IPS DF 6.9 (cell line): ENCODE measurements around the gene PAQR7.
A peak's percentile ranks its signal among the peaks of the same experiment; 100 is the strongest.

ENCODE experiments used
- DNase-seq: peaks from one replicate; pipeline ENCODE4 v3.0.0-alpha.2; 2013; ENCODE audit warnings: low read depth, low spot score
- H3K27ac ChIP-seq: one replicate; pipeline ENCODE4 v1.5.1; 2013; ENCODE audit warnings: low read length, control low read depth
- H3K27me3 ChIP-seq: 2 replicates; pipeline ENCODE4 v1.6.1; 2013; ENCODE audit warnings: mild to moderate bottlenecking, low read length; ENCODE audit not compliant: control insufficient read depth, insufficient read depth
- H3K36me3 ChIP-seq: 2 replicates; pipeline ENCODE4 v1.6.1; 2013; ENCODE audit warnings: low read length; ENCODE audit not compliant: control insufficient read depth, insufficient read depth
- H3K4me1 ChIP-seq: 2 replicates; pipeline ENCODE4 v1.6.1; 2013; ENCODE audit warnings: low read length; ENCODE audit not compliant: control insufficient read depth, insufficient read depth
- H3K4me3 ChIP-seq: 2 replicates; pipeline ENCODE4 v1.5.1; 2013; ENCODE audit warnings: mild to moderate bottlenecking, low read length
- H3K9me3 ChIP-seq: 2 replicates; pipeline ENCODE4 v1.6.1; 2013; ENCODE audit warnings: low read length, inconsistent platforms; ENCODE audit not compliant: control insufficient read depth, insufficient read depth
- WGBS: extraction: QIAGEN DNeasy Blood & Tissue Kit; methylation state at CpG from one replicate; pipeline ENCODE4 v1.1.7; 2013; ENCODE audit warnings: mixed read lengths, missing lambda C conversion rate; ENCODE audit not compliant: insufficient read length, insufficient coverage; 5-methylcytosine and 5-hydroxymethylcytosine counted together

PAQR7 gene

DNA sequence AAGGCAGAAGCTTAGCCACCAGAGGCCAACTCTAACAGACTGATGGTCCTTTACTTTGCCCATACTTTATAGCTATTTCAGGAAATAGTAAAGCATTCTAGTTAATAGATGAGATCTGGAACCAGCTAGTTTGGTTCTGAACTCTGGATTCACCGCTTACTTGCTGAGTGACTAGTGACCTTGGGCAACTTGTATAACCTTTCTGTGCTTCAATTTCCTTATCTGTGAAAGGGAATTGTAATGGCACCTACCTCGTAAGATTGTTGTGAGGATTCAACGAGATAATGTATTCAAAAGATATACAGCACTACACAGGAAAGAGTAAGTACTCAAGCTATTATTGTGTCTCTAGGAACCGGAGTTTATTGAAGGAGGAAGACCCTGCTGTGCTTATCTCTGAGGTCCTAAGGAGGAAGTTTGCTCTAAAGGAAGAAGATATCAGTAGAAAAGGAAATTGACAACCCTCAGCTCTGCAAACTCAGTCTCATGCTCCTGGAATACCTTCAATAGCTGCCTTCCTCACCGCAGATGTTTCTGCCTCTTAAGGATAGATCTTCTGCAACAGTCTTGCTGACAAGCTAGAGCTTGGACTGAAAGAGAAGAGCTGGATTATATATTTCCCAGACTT, 43.8 kb downstream of the PAQR7 start:
- Histone ChIP-seq H3K4me3 (no peak overlapping the region), H3K27ac (no peak overlapping the region), H3K36me3 (peaks cover 22% of the 10 kb centered on the region; the same call in 1 of the 2 replicates), H3K27me3 (no peaks in the 10 kb centered on the region), H3K4me1 (no peaks in the 10 kb centered on the region), H3K9me3 (no peaks in the 10 kb centered on the region)
- no peak for DNase-seq
- WGBS = no CpG with 5 or more reads among the region's 5 CpGs

DNA sequence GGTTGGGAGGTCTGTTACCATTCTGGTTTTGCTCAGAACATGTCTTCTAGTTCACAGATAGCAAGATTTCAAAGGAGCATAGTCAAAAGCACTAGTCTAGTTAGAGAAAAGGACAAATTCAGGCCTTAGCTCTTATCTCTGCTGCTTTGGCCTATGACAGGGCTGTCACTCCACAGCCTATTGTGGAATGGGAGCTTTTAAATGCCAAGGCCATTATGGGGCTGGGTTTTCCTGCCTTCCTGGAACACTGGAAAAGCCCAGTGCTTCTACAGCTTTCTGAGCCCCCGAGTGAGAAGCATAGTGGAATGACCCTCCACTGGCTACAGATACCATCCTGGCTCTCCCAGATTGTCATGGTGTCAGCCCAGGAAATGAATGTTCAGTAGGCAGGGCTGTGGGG, 46.5 kb downstream of the PAQR7 start:
- Histone ChIP-seq H3K9me3 (no peaks in the 10 kb centered on the region), H3K4me1 (no peaks in the 10 kb centered on the region), H3K36me3 (peaks cover 24% of the 10 kb centered on the region; the same call in 1 of the 2 replicates), H3K4me3 (no peak overlapping the region), H3K27me3 (no peaks in the 10 kb centered on the region), H3K27ac (no peak overlapping the region)
- whole genome bisulfite sequencing = no CpG with 5 or more reads among the region's 1 CpG
- no peak for DNase-seq

DNA sequence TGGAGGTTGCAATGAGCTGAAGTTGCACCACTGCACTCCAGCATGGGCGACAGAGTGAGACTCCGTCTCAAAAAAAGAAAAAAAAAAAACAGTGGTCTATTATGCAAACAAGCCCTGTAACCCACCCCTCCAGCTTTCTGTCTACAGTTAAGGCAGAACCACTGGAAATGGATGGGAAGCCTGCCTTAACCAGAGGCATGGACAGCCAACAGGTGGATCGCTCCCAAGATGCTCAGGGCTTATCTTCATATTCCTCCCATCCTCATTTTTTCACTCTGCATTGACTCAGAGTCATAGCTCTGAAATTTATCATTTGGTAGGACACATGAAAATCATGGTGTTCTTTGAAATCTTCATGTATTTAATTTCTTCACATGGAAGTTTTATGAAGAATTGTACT, 47.0 kb downstream of the PAQR7 start:
- no CpG with 5 or more reads among the region's 3 CpGs for WGBS
- H3K4me1 ChIP-seq = no peaks in the 10 kb centered on the region
- no peak for DNase-seq
- peaks cover 24% of the 10 kb centered on the region; the same call in 1 of the 2 replicates for H3K36me3 ChIP-seq
- no peaks in the 10 kb centered on the region for H3K9me3 ChIP-seq
- no peak overlapping the region for H3K27ac ChIP-seq
- H3K27me3 ChIP-seq = no peaks in the 10 kb centered on the region
- H3K4me3 ChIP-seq = no peak overlapping the region

DNA sequence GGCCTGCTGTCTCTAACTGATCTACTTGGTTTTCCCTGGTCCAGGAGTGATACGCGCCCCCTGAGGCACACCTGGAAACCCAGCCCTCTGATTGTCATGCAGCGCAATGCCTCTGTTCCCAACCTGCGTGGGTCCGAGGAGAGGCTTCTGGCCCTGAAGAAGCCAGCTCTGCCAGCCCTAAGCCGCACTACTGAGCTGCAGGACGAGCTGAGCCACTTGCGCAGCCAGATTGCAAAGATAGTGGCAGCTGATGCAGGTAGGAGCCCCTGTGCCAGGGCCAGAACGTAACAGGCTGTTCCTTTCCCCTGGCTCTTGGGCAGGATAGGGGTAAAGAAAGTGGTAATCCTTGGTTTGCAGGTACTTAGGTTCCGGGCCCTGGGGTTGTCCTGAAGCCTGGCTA, 48.9 kb downstream of the PAQR7 start:
- H3K9me3 ChIP-seq = no peaks in the 10 kb centered on the region
- no CpG with 5 or more reads among the region's 10 CpGs for WGBS

DNA sequence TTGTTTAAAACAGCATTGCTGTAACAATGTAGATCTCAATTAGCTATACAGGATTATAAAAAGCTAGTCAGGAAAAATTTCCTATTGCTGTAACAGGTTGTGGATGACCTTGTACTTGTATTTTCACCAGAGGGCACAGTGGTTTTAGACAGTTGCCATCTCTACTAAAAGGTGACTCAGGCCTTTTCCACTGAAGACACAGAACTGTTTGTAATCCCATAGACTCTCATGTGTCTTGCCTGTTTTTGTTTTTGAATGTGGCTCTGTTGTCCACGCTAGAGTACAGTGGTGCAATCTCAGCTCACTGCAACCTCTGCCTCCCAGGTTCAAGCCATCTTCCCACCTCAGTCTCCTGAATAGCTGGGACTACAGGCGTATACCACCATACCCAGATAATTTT, 49.9 kb downstream of the PAQR7 start:
- no CpG with 5 or more reads among the region's 2 CpGs for WGBS
- Histone ChIP-seq H3K4me1 (no peaks in the 10 kb centered on the region; the same call in 1 of the 2 replicates), H3K27ac (no peak overlapping the region), H3K4me3 (no peak overlapping the region), H3K9me3 (no peaks in the 10 kb centered on the region), H3K36me3 (peaks cover 18% of the 10 kb centered on the region; the same call in 1 of the 2 replicates), H3K27me3 (no peaks in the 10 kb centered on the region)
- DNase-seq = no peak

More for the DNA sequence above, 48.9 kb downstream of the PAQR7 start:
- DNase-seq = no peak
- Histone ChIP-seq H3K4me3 (no peak overlapping the region), H3K4me1 (no peaks in the 10 kb centered on the region; the same call in 1 of the 2 replicates), H3K27me3 (no peaks in the 10 kb centered on the region), H3K36me3 (peaks cover 22% of the 10 kb centered on the region; the same call in 1 of the 2 replicates), H3K27ac (no peak overlapping the region)

DNA sequence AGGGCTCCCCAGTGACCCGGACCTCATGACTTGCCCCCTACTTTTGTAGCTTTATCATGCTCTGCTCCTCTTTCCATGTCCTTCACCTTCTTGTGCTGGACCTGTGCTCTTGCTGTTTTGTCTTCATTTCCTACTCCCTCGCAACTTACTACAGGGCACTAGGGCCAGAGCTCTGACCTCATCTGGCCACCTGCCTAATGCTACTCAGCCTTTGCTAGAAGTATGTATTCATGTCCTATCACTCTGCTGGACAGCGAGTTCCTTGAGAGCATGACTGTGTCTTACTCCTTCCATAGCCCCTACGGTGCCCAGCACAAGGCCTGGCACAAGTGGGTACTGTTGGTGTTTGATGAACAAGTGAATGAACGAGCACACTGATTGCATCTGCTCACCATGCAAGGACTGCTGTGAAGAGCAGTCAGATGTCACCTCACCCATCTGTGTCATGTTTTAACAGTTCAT, 53.8 kb downstream of the PAQR7 start:
- no CpG with 5 or more reads among the region's 5 CpGs for WGBS
- DNase-seq = no peak
- Histone ChIP-seq H3K4me3 (no peak overlapping the region), H3K36me3 (peaks cover 5% of the 10 kb centered on the region; the same call in 1 of the 2 replicates), H3K27ac (no peak overlapping the region), H3K27me3 (no peaks in the 10 kb centered on the region), H3K4me1 (peaks cover 5% of the 10 kb centered on the region; the same call in 1 of the 2 replicates), H3K9me3 (no peaks in the 10 kb centered on the region)

DNA sequence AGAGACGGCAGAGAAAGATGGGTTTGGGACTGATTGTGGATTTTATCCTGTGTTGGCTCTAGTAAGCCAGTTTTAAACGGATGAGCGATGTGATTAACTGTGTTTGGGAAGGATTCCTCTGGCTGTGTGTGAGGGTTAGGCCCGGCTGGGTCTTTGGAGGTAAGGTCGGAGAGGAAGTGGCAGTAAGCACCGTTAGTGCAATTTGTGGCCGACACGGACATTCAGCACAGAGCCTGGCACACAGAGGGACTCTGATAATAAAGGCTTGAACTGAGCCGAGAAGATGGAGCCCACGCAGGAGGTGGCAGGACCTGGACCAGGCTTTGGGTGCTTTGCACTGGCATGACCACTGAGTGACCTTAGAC, 54.4 kb downstream of the PAQR7 start:
- Histone ChIP-seq H3K4me1 (peaks cover 5% of the 10 kb centered on the region; the same call in 1 of the 2 replicates), H3K27me3 (no peaks in the 10 kb centered on the region), H3K9me3 (no peaks in the 10 kb centered on the region), H3K27ac (no peak overlapping the region), H3K4me3 (peak overlapping the region; percentile 60; the same call in 1 of the 2 replicates), H3K36me3 (no peaks in the 10 kb centered on the region; the same call in 1 of the 2 replicates)
- no peak for DNase-seq
- WGBS = no CpG with 5 or more reads among the region's 10 CpGs

DNA sequence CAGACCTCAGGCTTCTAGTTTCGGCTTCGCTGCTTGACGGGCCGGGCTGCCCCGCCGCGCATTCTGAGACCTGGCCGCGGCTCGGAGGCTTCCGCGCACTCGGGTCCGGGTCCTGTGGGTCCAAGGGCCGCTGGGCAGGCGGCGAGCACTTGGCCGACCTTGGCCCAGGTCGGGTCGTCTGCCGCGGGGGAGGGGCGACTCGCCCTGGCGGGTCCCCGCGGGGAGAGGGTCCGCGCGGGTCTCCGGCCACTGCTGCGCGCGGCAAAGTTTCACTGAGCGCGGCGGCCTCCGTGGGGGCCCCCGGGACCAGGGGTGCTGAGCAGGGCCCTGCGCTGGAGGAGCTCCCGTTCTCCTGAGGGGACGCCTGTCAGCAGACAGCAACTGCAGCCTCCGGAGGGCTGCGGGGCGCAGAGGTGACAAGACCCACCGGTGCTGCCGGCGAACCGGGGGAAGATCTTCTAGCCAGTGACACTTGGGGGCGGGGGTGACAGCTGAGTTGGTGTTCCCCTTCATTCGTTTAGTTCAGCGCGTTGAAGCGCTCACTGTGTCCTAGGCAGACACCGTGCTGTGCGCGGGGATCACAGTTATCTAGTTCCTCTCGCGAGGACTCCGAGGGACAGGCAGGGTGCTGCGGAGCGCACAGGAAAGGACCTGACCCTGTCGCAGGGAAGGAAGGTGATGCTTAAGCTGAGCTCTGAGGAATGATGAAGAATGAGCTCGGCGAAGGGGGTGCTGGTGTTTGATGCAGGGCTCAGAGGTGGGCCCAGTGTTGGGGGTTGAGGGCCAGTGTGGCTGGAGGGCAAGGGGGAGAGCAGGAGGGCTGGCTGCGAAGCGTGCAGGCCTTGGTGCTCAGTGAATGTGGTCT, 55.0 kb downstream of the PAQR7 start:
- DNase-seq = no peak
- Histone ChIP-seq H3K9me3 (no peaks in the 10 kb centered on the region), H3K36me3 (peaks cover 4% of the 10 kb centered on the region; the same call in 1 of the 2 replicates), H3K4me1 (peaks cover 5% of the 10 kb centered on the region; the same call in 1 of the 2 replicates), H3K4me3 (peak overlapping the region; percentile 60), H3K27ac (no peak overlapping the region), H3K27me3 (no peaks in the 10 kb centered on the region)
- WGBS = no CpG with 5 or more reads among the region's 67 CpGs

DNA sequence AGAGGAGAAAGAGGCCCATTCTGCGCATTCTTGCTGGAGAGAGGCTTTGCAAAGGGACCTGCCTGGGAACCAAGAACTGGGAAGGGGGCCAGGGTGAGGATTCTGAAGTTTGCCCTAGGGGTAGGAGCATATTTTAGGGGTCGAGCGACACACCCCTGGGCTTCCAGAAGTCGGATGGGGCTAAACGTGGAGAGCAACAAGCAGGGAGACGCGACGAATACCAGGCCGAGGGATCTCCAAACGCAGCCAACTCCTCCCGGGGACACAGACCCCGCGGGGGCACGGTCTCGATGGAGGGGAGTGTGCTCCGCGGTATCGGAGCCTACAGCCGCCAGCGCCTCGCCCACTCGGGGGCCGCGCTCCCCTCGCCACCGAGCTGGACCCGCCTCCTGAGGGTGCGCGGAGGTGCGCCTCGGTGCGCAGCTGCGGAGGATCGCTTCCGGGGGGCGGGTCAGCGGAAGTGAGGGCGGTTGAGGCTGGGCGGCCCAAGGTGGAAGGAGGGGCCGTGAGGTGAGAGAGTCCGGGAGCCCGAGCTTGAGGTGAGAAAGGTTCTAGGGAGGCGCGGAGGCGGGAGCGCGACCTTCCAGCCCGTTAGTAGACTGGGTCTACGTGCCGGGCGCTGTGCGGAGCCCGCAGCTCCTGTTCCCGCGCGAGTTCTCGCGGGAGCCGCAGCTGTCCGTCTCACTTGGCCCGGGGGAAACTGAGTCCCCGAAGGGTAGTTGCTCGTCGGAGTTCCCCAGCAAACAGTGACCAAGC, 55.8 kb downstream of the PAQR7 start, which contains the start of gene MTFR1L:
Gene MTFR1L (plus strand): TSS at position 464 of the 756 bp plus-strand sequence. CDS start 3,151 bp downstream, outside the sequence.
- Histone ChIP-seq H3K27ac (no peak within 1 kb of the TSS), H3K4me3 (peak within 1 kb of the TSS; percentile 60), H3K9me3 (no peaks in the 10 kb centered on the region), H3K27me3 (no peaks in the 10 kb centered on the region), H3K36me3 (peaks cover 5% of the 10 kb centered on the region; the same call in 1 of the 2 replicates), H3K4me1 (peaks cover 5% of the 10 kb centered on the region; the same call in 1 of the 2 replicates)
- no peak for DNase-seq
- WGBS = no CpG with 5 or more reads among the region's 64 CpGs

DNA sequence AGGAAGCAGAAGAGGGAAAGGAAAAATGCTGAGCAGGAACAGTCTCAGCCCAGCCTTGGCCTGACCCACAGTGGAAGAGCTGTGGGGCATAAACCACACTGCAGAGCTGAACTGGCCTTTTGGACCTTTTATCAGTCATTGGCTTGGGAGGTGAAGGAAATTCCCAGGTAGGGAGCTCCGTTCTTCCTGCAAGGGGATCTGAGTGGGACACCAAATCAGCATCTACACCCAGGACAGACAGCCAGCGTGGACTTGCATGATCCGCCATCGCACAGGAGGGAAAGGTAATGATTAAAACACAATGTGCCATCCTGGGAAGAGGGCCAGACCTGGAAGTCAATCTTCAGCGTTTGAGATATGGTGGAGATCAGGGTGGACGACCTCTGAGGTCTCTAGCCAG, 56.9 kb downstream of the PAQR7 start:
- H3K36me3 ChIP-seq = peaks cover 5% of the 10 kb centered on the region; the same call in 1 of the 2 replicates
- H3K27ac ChIP-seq = no peak overlapping the region
- peaks cover 5% of the 10 kb centered on the region; the same call in 1 of the 2 replicates for H3K4me1 ChIP-seq
- H3K9me3 ChIP-seq = no peaks in the 10 kb centered on the region
- WGBS = no CpG with 5 or more reads among the region's 6 CpGs
- no peak for DNase-seq
- H3K4me3 ChIP-seq = no peak overlapping the region
- no peaks in the 10 kb centered on the region for H3K27me3 ChIP-seq
